HCT116 (cell line): ENCODE measurements around the gene MORN4. TPM values are rescaled to one million over a fixed set of nuclear protein-coding genes. Genes with fewer than 3 reads are reported as not detected.

Experiments used
- ATAC-seq: fragments of 200-7000 bp; cut with Tn5 transposase; 2 replicates; pipeline ENCODE4 v1.9.1; 2020; ENCODE audit warnings: mild to moderate bottlenecking, moderate library complexity
- BruUV-seq: library from RNA; stranded (reverse); fragments of 400-500 nt; replicated peaks from 2 replicates; lab custom pipeline; 2021; lab: Mats Ljungman, UMichigan
- CTCF ChIA-PET: fragments of 300-600 bp; sonication (Branson Sonifier 250); formaldehyde crosslinking; loops from one replicate; lab custom pipeline; 2021; ENCODE audit warnings: antibody characterized with exemption; lab: Charles Lee
- POLR2A ChIA-PET: fragments of 300-600, 350-600 bp; sonication (Branson Sonifier 250); formaldehyde crosslinking; loops from one replicate; lab custom pipeline; 2021; ENCODE audit warnings: antibody characterized with exemption; lab: Charles Lee
- RAD21 ChIA-PET, 2 experiments: fragments of 300-600 bp; sonication (Branson Sonifier 250); formaldehyde crosslinking; loops; one replicate each; lab custom pipeline; 2023; ENCODE audit warnings: low total read pairs in 2 of 2; ENCODE audit not compliant: uncharacterized antibody in 2 of 2, unreplicated experiment in 2 of 2, low non-redundant PET in 1 of 2; lab: Charles Lee
- DNase-seq: peaks from one replicate; pipeline ENCODE4 v3.0.0-alpha.2; 2010; ENCODE audit warnings: low read depth, low spot score
- H2AFZ ChIP-seq: fragments of 200-600 bp; shearing (Covaris generic), sonication (generic); 2 replicates; pipeline ENCODE4 v1.6.1; 2017; ENCODE audit warnings: low read depth, mixed run types, mixed read lengths, antibody characterized with exemption, low read length; ENCODE audit not compliant: poor library complexity, severe bottlenecking
- H3K27ac ChIP-seq: 2 replicates; pipeline ENCODE4 v1.5.1; 2012; ENCODE audit warnings: low read depth, low read length
- H3K27me3 ChIP-seq: fragments of 200-600 bp; sonication (generic); 2 replicates; pipeline ENCODE4 v1.6.1; 2016; ENCODE audit warnings: mixed run types, low read length, mixed read lengths; ENCODE audit not compliant: insufficient read depth
- H3K36me3 ChIP-seq, 2 experiments: fragments of 200-500 bp in 1 of 2; fragments of 200-600 bp in 1 of 2; sonication (Bioruptor generic) in 1 of 2; sonication (generic) in 1 of 2; 2 replicates each; pipeline versions ENCODE4 v1.5.1 to v1.6.1; 2014 to 2016; ENCODE audit warnings: low read length in 2 of 2, inconsistent platforms in 1 of 2, mixed read lengths in 1 of 2, mixed run types in 1 of 2; ENCODE audit not compliant: insufficient read depth in 2 of 2, control insufficient read depth in 1 of 2
- H3K4me1 ChIP-seq, 2 experiments: fragments of 200-600 bp in 1 of 2; sonication (generic) in 1 of 2; 2 replicates each; pipeline versions ENCODE4 v1.5.1 to v1.6.1; 2012 to 2017; ENCODE audit warnings: low read length in 2 of 2, inconsistent platforms in 1 of 2, mild to moderate bottlenecking in 1 of 2, mixed read lengths in 1 of 2, mixed run types in 1 of 2, moderate library complexity in 1 of 2; ENCODE audit not compliant: insufficient read depth in 2 of 2, control insufficient read depth in 1 of 2
- H3K4me2 ChIP-seq: fragments of 200-600 bp; sonication (generic); 2 replicates; pipeline ENCODE4 v1.6.1; 2017; ENCODE audit warnings: mixed run types, low read length, mixed read lengths
- H3K4me3 ChIP-seq, 2 experiments: fragments of 200-600 bp in 1 of 2; sonication (generic) in 1 of 2; replicated peaks in 1 of 2; 2 replicates each; pipeline ENCODE4 v1.5.1; 2011 to 2016; ENCODE audit warnings: low read length in 2 of 2, control low read depth in 1 of 2, low read depth in 1 of 2, mild to moderate bottlenecking in 1 of 2, mixed read lengths in 1 of 2, mixed run types in 1 of 2
- H3K79me2 ChIP-seq: fragments of 200-600 bp; sonication (generic); 2 replicates; pipeline ENCODE4 v1.6.1; 2017; ENCODE audit warnings: mild to moderate bottlenecking, mixed run types, low read length, moderate library complexity, mixed read lengths; ENCODE audit not compliant: insufficient read depth
- H3K9ac ChIP-seq: fragments of 200-600 bp; sonication (generic); 2 replicates; pipeline ENCODE4 v1.6.1; 2016; ENCODE audit warnings: low read length, mixed read lengths
- H3K9me2 ChIP-seq: fragments of 200-600 bp; sonication (generic), shearing (Covaris generic); 2 replicates; pipeline ENCODE4 v1.6.1; 2017; ENCODE audit warnings: mixed run types, mild to moderate bottlenecking, moderate library complexity; ENCODE audit not compliant: insufficient read depth
- H3K9me3 ChIP-seq, 2 experiments: fragments of 200-500 bp in 1 of 2; fragments of 200-600 bp in 1 of 2; sonication (Bioruptor generic) in 1 of 2; sonication (generic) in 1 of 2; 2 replicates each; pipeline ENCODE4 v1.6.1; 2014 to 2017; ENCODE audit warnings: low read length in 2 of 2, mixed read lengths in 2 of 2, inconsistent platforms in 1 of 2, low read depth in 1 of 2, mild to moderate bottlenecking in 1 of 2, mixed run types in 1 of 2, moderate library complexity in 1 of 2; ENCODE audit not compliant: control insufficient read depth in 1 of 2, insufficient read depth in 1 of 2
- H4K20me1 ChIP-seq: fragments of 200-600 bp; sonication (generic), shearing (Covaris generic); 2 replicates; pipeline ENCODE4 v1.6.1; 2017; ENCODE audit warnings: mixed run types, mild to moderate bottlenecking, moderate library complexity; ENCODE audit not compliant: insufficient read depth
- CBX3 ChIP-seq: IDR thresholded peaks from 2 replicates; pipeline ENCODE4 v1.6.1; 2012; ENCODE audit warnings: low read depth
- EGR1 ChIP-seq: IDR thresholded peaks from 2 replicates; pipeline ENCODE4 v1.6.1; 2012; ENCODE audit warnings: low read depth
- ELF1 ChIP-seq: IDR thresholded peaks from 2 replicates; pipeline ENCODE4 v1.6.1; 2012; ENCODE audit warnings: low read depth, borderline replicate concordance
- EZH2phosphoT487 ChIP-seq: fragments of 200-600 bp; IDR thresholded peaks from 2 replicates; pipeline ENCODE4 v1.6.1; 2018; ENCODE audit warnings: antibody characterized with exemption, borderline replicate concordance
- FOSL1 ChIP-seq: IDR thresholded peaks from 2 replicates; pipeline ENCODE4 v1.6.1; 2012; ENCODE audit warnings: low read depth
- JUND ChIP-seq: IDR thresholded peaks from 2 replicates; pipeline ENCODE4 v1.6.1; 2012
- RAD21 ChIP-seq: IDR thresholded peaks from 2 replicates; pipeline ENCODE4 v1.6.1; 2012; ENCODE audit warnings: low read depth, mild to moderate bottlenecking
- SIN3A ChIP-seq: IDR thresholded peaks from 2 replicates; pipeline ENCODE4 v1.6.1; 2012; ENCODE audit warnings: low read depth
- SP1 ChIP-seq: IDR thresholded peaks from 2 replicates; pipeline ENCODE4 v1.6.1; 2012; ENCODE audit warnings: low read depth
- SRF ChIP-seq: IDR thresholded peaks from 2 replicates; pipeline ENCODE4 v1.6.1; 2012; ENCODE audit warnings: low read depth
- ZFX ChIP-seq: fragments of 450-650 bp; IDR thresholded peaks from 2 replicates; pipeline ENCODE4 v1.6.1; 2017
- intact Hi-C: fragments of 100-400 bp; cut with micrococcal nuclease; formaldehyde crosslinking; loops from 2 replicates; pipeline ENCODE4 v1.10.0; 2022
- total RNA-seq: library from RNA; stranded (reverse); gene quantifications from one replicate; pipeline ENCODE4 v1.2.1, GENCODE V29; 2021; ENCODE audit not compliant: unreplicated experiment
- TF ChIP-seq, protein P1 (sequence below): IDR thresholded peaks from 2 replicates; pipeline ENCODE4 v1.6.1; 2011; ENCODE audit warnings: mild to moderate bottlenecking, low read length, moderate library complexity; ENCODE audit not compliant: insufficient replicate concordance; ENCODE audit errors: extremely low read depth
- TF ChIP-seq, protein P2 (sequence below), 3 experiments: fragments of 200-600 bp in 1 of 3; sonication (generic) in 1 of 3; IDR thresholded peaks in 2 of 3; conservative IDR thresholded peaks in 1 of 3; 2 replicates each; pipeline ENCODE4 v1.5.1; 2012 to 2017; ENCODE audit warnings: low read depth in 2 of 3, low read length in 2 of 3, antibody characterized with exemption in 1 of 3, borderline replicate concordance in 1 of 3, control low read depth in 1 of 3, mild to moderate bottlenecking in 1 of 3, mixed read lengths in 1 of 3, mixed run types in 1 of 3, moderate library complexity in 1 of 3; ENCODE audit not compliant: insufficient read depth in 1 of 3
- TF ChIP-seq, protein P3 (sequence below): IDR thresholded peaks from 2 replicates; pipeline ENCODE4 v1.6.1; 2012

The MORN4 gene
- total RNA-seq, 1 experiment from 2014 or later = 8.0 TPM

DNA sequence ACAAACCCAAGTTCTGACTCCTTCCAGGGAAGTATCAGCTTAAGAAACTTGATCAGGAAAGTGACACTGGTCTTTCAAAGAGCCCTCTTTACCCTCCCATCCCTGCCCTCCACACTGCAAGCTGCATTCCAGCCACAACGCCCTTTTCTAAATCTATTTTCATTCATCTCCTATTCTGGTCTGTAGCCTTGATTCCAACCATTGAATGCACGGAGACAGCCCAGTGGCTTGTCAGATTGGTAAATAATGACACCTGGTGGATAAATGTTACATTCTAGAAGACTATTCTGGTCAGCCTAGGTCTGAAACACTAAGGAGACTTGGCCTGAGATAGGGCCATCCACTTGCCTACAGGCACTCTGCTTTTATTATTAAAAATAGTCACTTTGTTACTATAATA, 20.9 kb downstream of the MORN4 start:
- ChIA-PET CTCF (interaction anchor here (0.7 to 2.3 kb wide), 14 partner anchors 21 to 211 kb away, joined by 3 to 35 read pairs (median 4); partner anchors contain the start of genes ANKRD2, MMS19, MORN4 and RRP12), RAD21 (interaction anchor here (0.5 to 1.6 kb wide), 7 partner anchors 11 to 41 kb away, joined by 3 to 12 read pairs (median 3); partner anchors contain the start of genes ANKRD2 (in 2 of the 2) and C10orf62 (in 1 of the 2)), POLR2A (no interaction called here)
- Histone ChIP-seq H3K9me2 (no peaks in the 10 kb centered on the region), H3K9me3 (no peaks in the 10 kb centered on the region), H3K4me2 (no peak overlapping the region), H3K4me3 (no peak overlapping the region), H3K79me2 (no peaks in the 10 kb centered on the region), H3K4me1 (peaks cover 3 to 4% of the 10 kb centered on the region in 2 experiments; a peak in 2 of 4 replicates), H3K36me3 (no peaks in the 10 kb centered on the region), H4K20me1 (no peaks in the 10 kb centered on the region), H3K27ac (no peak overlapping the region), H3K9ac (no peak overlapping the region), H3K27me3 (no peaks in the 10 kb centered on the region), H2AFZ (no peak overlapping the region)
- ATAC-seq (peak; percentile 96), DNase-seq (peak; percentile 42)
- no TSS peak for BruUV-seq
- intact Hi-C loops = loop anchor here (1.0 to 2.0 kb wide), 4 partner anchors 40 to 205 kb away; partner anchors contain the start of gene ANKRD2
- no peak for TF ChIP-seq FOSL1
- TF ChIP-seq, protein P1, sequence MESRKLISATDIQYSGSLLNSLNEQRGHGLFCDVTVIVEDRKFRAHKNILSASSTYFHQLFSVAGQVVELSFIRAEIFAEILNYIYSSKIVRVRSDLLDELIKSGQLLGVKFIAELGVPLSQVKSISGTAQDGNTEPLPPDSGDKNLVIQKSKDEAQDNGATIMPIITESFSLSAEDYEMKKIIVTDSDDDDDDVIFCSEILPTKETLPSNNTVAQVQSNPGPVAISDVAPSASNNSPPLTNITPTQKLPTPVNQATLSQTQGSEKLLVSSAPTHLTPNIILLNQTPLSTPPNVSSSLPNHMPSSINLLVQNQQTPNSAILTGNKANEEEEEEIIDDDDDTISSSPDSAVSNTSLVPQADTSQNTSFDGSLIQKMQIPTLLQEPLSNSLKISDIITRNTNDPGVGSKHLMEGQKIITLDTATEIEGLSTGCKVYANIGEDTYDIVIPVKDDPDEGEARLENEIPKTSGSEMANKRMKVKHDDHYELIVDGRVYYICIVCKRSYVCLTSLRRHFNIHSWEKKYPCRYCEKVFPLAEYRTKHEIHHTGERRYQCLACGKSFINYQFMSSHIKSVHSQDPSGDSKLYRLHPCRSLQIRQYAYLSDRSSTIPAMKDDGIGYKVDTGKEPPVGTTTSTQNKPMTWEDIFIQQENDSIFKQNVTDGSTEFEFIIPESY = no peak
- no peak for TF ChIP-seq ELF1
- TF ChIP-seq EZH2phosphoT487 = no peak
- TF ChIP-seq, protein P2, sequence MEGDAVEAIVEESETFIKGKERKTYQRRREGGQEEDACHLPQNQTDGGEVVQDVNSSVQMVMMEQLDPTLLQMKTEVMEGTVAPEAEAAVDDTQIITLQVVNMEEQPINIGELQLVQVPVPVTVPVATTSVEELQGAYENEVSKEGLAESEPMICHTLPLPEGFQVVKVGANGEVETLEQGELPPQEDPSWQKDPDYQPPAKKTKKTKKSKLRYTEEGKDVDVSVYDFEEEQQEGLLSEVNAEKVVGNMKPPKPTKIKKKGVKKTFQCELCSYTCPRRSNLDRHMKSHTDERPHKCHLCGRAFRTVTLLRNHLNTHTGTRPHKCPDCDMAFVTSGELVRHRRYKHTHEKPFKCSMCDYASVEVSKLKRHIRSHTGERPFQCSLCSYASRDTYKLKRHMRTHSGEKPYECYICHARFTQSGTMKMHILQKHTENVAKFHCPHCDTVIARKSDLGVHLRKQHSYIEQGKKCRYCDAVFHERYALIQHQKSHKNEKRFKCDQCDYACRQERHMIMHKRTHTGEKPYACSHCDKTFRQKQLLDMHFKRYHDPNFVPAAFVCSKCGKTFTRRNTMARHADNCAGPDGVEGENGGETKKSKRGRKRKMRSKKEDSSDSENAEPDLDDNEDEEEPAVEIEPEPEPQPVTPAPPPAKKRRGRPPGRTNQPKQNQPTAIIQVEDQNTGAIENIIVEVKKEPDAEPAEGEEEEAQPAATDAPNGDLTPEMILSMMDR (IDR thresholded peaks at IDR 0.05 in 2 of 3, conservative IDR thresholded peaks at IDR 0.05 in 1 of 3; ENCODE audit: borderline replicate concordance in 1 of 3, insufficient read depth in 1 of 3, low read depth in 2 of 3, low read length in 2 of 3) = peak; percentile 25 to 90 (median 56); a peak in 5 of 6 replicates
- no peak for TF ChIP-seq JUND
- TF ChIP-seq EGR1 = no peak
- no peak for TF ChIP-seq SRF
- no peak for TF ChIP-seq ZFX
- TF ChIP-seq SP1 = no peak
- TF ChIP-seq RAD21 = peak; percentile 96
- no peak for TF ChIP-seq SIN3A
- no peak for TF ChIP-seq CBX3
- TF ChIP-seq, protein P3, sequence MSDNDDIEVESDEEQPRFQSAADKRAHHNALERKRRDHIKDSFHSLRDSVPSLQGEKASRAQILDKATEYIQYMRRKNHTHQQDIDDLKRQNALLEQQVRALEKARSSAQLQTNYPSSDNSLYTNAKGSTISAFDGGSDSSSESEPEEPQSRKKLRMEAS = no peak
